B cell (primary cell): Measurements from ENCODE around the gene PPP1R11. TPM values are rescaled to one million over a fixed set of nuclear protein-coding genes. Genes with fewer than 3 reads are reported as not detected.

Source experiments
- ATAC-seq: fragments of 200-7000 bp; cut with Tn5 transposase; one replicate; pipeline ENCODE4 v1.10.0; 2021; ENCODE audit warnings: low read depth, mild to moderate bottlenecking, moderate number of reproducible peaks, moderate library complexity
- CTCF ChIA-PET: fragments of 350-600 bp; sonication (Branson Sonifier 250); formaldehyde crosslinking; loops from one replicate; lab custom pipeline; 2021; ENCODE audit warnings: antibody characterized with exemption, inconsistent platforms; lab: Charles Lee
- POLR2A ChIA-PET: fragments of 350-600 bp; sonication (Branson Sonifier 250); formaldehyde crosslinking; loops from one replicate; lab custom pipeline; 2021; ENCODE audit warnings: antibody characterized with exemption; lab: Charles Lee
- DNase-seq: peaks from one replicate; pipeline ENCODE4 v3.0.0; 2013
- H2AFZ ChIP-seq: 2 replicates; pipeline ENCODE4 v1.6.1; 2012; ENCODE audit warnings: mild to moderate bottlenecking, low read depth, low read length; ENCODE audit not compliant: insufficient read depth, poor library complexity, severe bottlenecking
- H3K27ac ChIP-seq, 2 donors: 1 replicate in 1 of 2; 2 replicates in 1 of 2; pipeline ENCODE4 v1.5.1; 2012 to 2013; ENCODE audit warnings: low read length in 2 of 2, mild to moderate bottlenecking in 2 of 2, moderate library complexity in 1 of 2
- H3K27me3 ChIP-seq, 4 experiments: fragments of 200-600 bp in 1 of 4; sonication (generic) in 1 of 4; replicated peaks in 1 of 4; 1 replicate in 2 of 4; 2 replicates in 2 of 4; pipeline versions ENCODE4 v1.6.1 to v1.7.0; 2013 to 2016; ENCODE audit warnings: low read length in 3 of 4, mild to moderate bottlenecking in 2 of 4, mixed read lengths in 1 of 4, moderate library complexity in 1 of 4; ENCODE audit not compliant: insufficient read depth in 4 of 4, control insufficient read depth in 3 of 4; ENCODE audit errors: control extremely low read depth in 1 of 4
- H3K36me3 ChIP-seq, 2 experiments: replicated peaks in 1 of 2; 1 replicate in 1 of 2; 2 replicates in 1 of 2; pipeline versions ENCODE4 v1.6.1 to v1.7.1; 2013; ENCODE audit warnings: low read length in 1 of 2; ENCODE audit not compliant: insufficient read depth in 2 of 2, control insufficient read depth in 1 of 2; ENCODE audit errors: control extremely low read depth in 1 of 2, extremely low read depth in 1 of 2
- H3K4me1 ChIP-seq, 2 donors: fragments of 200-600 bp in 1 of 2; sonication (generic) in 1 of 2; 1 replicate in 1 of 2; 2 replicates in 1 of 2; pipeline versions ENCODE4 v1.5.1 to v1.6.1; 2013 to 2017; ENCODE audit warnings: low read length in 2 of 2; ENCODE audit not compliant: control insufficient read depth in 2 of 2, insufficient read depth in 2 of 2
- H3K4me2 ChIP-seq: replicated peaks from 2 replicates; pipeline ENCODE3; 2012; ENCODE audit warnings: mild to moderate bottlenecking, low read depth, low read length; ENCODE audit not compliant: poor library complexity, severe bottlenecking
- H3K4me3 ChIP-seq, 5 experiments: fragments of 200-600 bp in 1 of 5; sonication (generic) in 1 of 5; 1 replicate in 3 of 5; 2 replicates in 2 of 5; pipeline versions ENCODE4 v1.5.1 to v1.7.0; 2011 to 2016; ENCODE audit warnings: low read length in 4 of 5, mild to moderate bottlenecking in 4 of 5, low read depth in 2 of 5, control low read depth in 1 of 5, moderate library complexity in 1 of 5; ENCODE audit not compliant: insufficient read depth in 1 of 5; ENCODE audit errors: control extremely low read depth in 1 of 5, extremely low read depth in 1 of 5
- H3K79me2 ChIP-seq: fragments of 200-600 bp; sonication (generic); one replicate; pipeline ENCODE4 v1.6.0; 2016; ENCODE audit warnings: low read length; ENCODE audit not compliant: control insufficient read depth, insufficient read depth
- H3K9ac ChIP-seq: fragments of 200-600 bp; sonication (generic); 2 replicates; pipeline ENCODE4 v1.6.1; 2017; ENCODE audit warnings: mild to moderate bottlenecking, low read length, moderate library complexity
- H3K9me3 ChIP-seq, 3 donors: one replicate each; pipeline versions ENCODE4 v1.6.1 to v1.7.1; 2013; ENCODE audit warnings: low read length in 2 of 3; ENCODE audit not compliant: control insufficient read depth in 2 of 3, insufficient read depth in 1 of 3; ENCODE audit errors: control extremely low read depth in 1 of 3
- H4K20me1 ChIP-seq: 2 replicates; pipeline ENCODE4 v1.6.0; 2012; ENCODE audit warnings: mild to moderate bottlenecking, low read length; ENCODE audit not compliant: insufficient read depth, control insufficient read depth, poor library complexity, severe bottlenecking
- H3K27ac Mint-ChIP-seq: one replicate; pipeline ENCODE4 v1.8.0; 2021; ENCODE audit warnings: mixed read lengths
- H3K27me3 Mint-ChIP-seq: one replicate; pipeline ENCODE4 v1.8.0; 2021; ENCODE audit warnings: mixed read lengths
- H3K4me1 Mint-ChIP-seq: one replicate; pipeline ENCODE4 v1.8.0; 2021; ENCODE audit warnings: mixed read lengths
- H3K4me3 Mint-ChIP-seq: one replicate; pipeline ENCODE4 v1.8.0; 2021; ENCODE audit warnings: mixed read lengths
- H3K9me3 Mint-ChIP-seq: one replicate; pipeline ENCODE4 v1.8.0; 2022; ENCODE audit warnings: mixed read lengths; ENCODE audit not compliant: insufficient read depth
- CTCF ChIP-seq: fragments of 200-600 bp; IDR thresholded peaks from one replicate; pipeline ENCODE4 v1.8.0; 2022; ENCODE audit warnings: antibody characterized with exemption, mild to moderate bottlenecking
- EZH2 ChIP-seq: IDR thresholded peaks from 2 replicates; pipeline ENCODE4 v1.6.1; 2012; ENCODE audit warnings: borderline replicate concordance, low read depth, mild to moderate bottlenecking, moderate library complexity, low read length; ENCODE audit not compliant: insufficient read depth, poor library complexity, severe bottlenecking
- WGBS: methylation state at CpG from one replicate; pipeline ENCODE4 v1.1.5; 2013; ENCODE audit warnings: missing lambda C conversion rate; ENCODE audit not compliant: insufficient coverage; 5-methylcytosine and 5-hydroxymethylcytosine counted together
- intact Hi-C: fragments of 100-400 bp; cut with micrococcal nuclease; formaldehyde crosslinking; loops from one replicate; pipeline ENCODE4 v1.10.0; 2022
- polyA minus RNA-seq: library from RNA; depleted of rRNA, polyadenylated mRNA; stranded (reverse); fragments of >200 nt; gene quantifications from 2 replicates; pipeline ENCODE4 v1.2.3, GENCODE V29; 2012
- polyA plus RNA-seq: library from polyadenylated mRNA; depleted of rRNA; stranded (reverse); fragments of >200 nt; gene quantifications from 2 replicates; pipeline ENCODE4 v1.2.3, GENCODE V29; 2012
- total RNA-seq, 2 donors: library from RNA; stranded (reverse); fragments of 120-200 nt in 1 of 2; gene quantifications; 1 replicate in 1 of 2; 2 replicates in 1 of 2; pipeline versions ENCODE4 v1.2.3 to v1.2.4, GENCODE V29; 2013 to 2022

The PPP1R11 gene
- total RNA-seq (44.8 and 49.5 TPM in 2 replicates), polyA plus RNA-seq (47.8 and 48.7 TPM in 2 replicates), polyA minus RNA-seq (34.6 and 41.2 TPM in 2 replicates)
- 48.2 TPM for total RNA-seq (2013)

GRCh38 chr6:30066577-30067459, at the start of gene PPP1R11:
Gene PPP1R11 (plus strand): TSS chr6:30067198. CDS start chr6:30067411, 213 bp downstream.
- ATAC-seq (peak; percentile 97), DNase-seq (peak; percentile 100)
- Histone ChIP-seq H3K4me2 (peak within 1 kb of the TSS; percentile 84), H3K27me3 (peaks cover 0 to 20% (median 9%) of the 10 kb centered on the region in 4 experiments), H3K9ac (peak within 1 kb of the TSS; percentile 85), H4K20me1 (peaks cover 27% of the 10 kb centered on the region), H2AFZ (peak within 1 kb of the TSS; percentile 63), H3K36me3 (peaks cover 4 to 36% of the 10 kb centered on the region in 2 experiments), H3K4me1 (peaks cover 42 to 45% of the 10 kb centered on the region in 2 donors), H3K79me2 (peaks cover 36% of the 10 kb centered on the region), H3K9me3 (peaks cover 0 to 5% (median 0%) of the 10 kb centered on the region in 3 donors), H3K27ac (peak within 1 kb of the TSS; percentile 93 to 97), H3K4me3 (peak within 1 kb of the TSS; percentile 80 to 95 (median 85))
- H3K9me3 Mint-ChIP-seq, result no peaks in the 10 kb centered on the region
- intact Hi-C loops, result loop anchor here (1.0 to 10.0 kb wide), 8 partner anchors 36 to 1908 kb away; partner anchors contain the start of genes DXO, HLA-F, TRIM26 and TRIM39
- TF ChIP-seq EZH2 (no peak), CTCF (no peak)
- peak within 1 kb of the TSS; percentile 99 for H3K27ac Mint-ChIP-seq
- H3K4me3 Mint-ChIP-seq, result peak within 1 kb of the TSS; percentile 93
- ChIA-PET POLR2A (interaction anchor here (0.6 to 1.5 kb wide), 6 partner anchors 12 to 1475 kb away, joined by 3 to 5 read pairs (median 3); partner anchors contain the start of gene DDX39B), CTCF (interaction anchor here (1.0 to 2.0 kb wide), 5 partner anchors 35 to 331 kb away, joined by 3 to 4 read pairs (median 3); no protein-coding TSS in a partner anchor)
- WGBS, result under 1% methylated on average over 36 of the region's 46 CpGs
- H3K4me1 Mint-ChIP-seq, result peaks cover 51% of the 10 kb centered on the region
- H3K27me3 Mint-ChIP-seq, result peaks cover 17% of the 10 kb centered on the region
